ACC112 (cell line): ENCODE measurements around the gene HOXB7.
A peak's percentile ranks its signal among the peaks of the same experiment; 100 is the strongest.

Source experiments
- H2AFZ ChIP-seq: fragments of 200-600 bp; sonication (generic); one replicate; pipeline ENCODE4 v1.6.0; 2017; ENCODE audit warnings: antibody characterized with exemption, low read length; ENCODE audit not compliant: unreplicated experiment
- H3K27ac ChIP-seq: fragments of 200-600 bp; sonication (generic); 2 replicates; pipeline ENCODE4 v1.5.1; 2014; ENCODE audit warnings: low read depth, mild to moderate bottlenecking, antibody characterized with exemption, low read length, moderate library complexity
- H3K27me3 ChIP-seq: fragments of 200-600 bp; sonication (generic); 2 replicates; pipeline ENCODE4 v1.6.1; 2014; ENCODE audit warnings: mild to moderate bottlenecking, antibody characterized with exemption, low read length, moderate library complexity, mixed read lengths; ENCODE audit not compliant: insufficient read depth
- H3K36me3 ChIP-seq: fragments of 200-600 bp; sonication (generic); 2 replicates; pipeline ENCODE4 v1.6.1; 2016; ENCODE audit warnings: mild to moderate bottlenecking, antibody characterized with exemption, low read length, moderate library complexity, mixed read lengths; ENCODE audit not compliant: insufficient read depth
- H3K4me1 ChIP-seq: fragments of 200-600 bp; sonication (generic); one replicate; pipeline ENCODE4 v1.6.1; 2016; ENCODE audit warnings: low read length, mixed read lengths; ENCODE audit not compliant: insufficient read depth, unreplicated experiment, control insufficient read depth
- H3K4me3 ChIP-seq: fragments of 200-600 bp; sonication (generic); 2 replicates; pipeline ENCODE4 v1.5.1; 2014; ENCODE audit warnings: mild to moderate bottlenecking, low read depth, low read length
- H3K79me2 ChIP-seq: fragments of 200-600 bp; sonication (generic); one replicate; pipeline ENCODE4 v1.6.0; 2016; ENCODE audit warnings: low read length; ENCODE audit not compliant: control insufficient read depth, unreplicated experiment, insufficient read depth

Gene HOXB7

DNA sequence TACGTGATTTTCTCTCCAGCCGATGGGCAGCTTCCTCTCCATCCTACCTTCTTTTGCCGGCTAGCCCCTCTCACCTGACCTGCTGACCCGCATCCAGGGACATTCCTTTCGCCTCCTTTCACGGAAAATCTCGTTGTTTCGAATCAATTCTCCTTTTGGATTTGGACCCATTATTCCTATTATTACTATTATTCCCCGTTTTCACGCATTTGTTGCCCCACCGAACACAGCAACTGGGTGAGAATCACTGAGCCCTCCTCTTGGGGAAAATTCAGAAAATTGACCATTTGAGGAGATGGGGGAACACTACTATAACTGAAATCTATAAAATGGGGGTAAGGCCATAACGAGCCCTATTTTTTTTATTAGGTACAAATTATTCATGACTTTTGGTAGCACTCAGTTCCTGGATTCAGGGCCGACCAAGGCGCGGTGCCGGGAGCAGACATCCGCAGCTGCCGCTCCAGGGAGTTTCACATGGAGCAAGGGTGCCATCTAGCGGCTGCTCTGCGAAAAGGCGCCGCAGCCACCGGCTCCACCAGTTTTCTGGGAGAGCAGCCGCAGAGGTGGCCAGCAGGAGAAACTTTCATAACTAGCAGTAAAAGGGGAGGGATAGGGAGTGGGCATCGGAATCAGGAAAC lies 7.6 kb upstream of the HOXB7 start:
- Histone ChIP-seq H3K36me3 (no peaks in the 10 kb centered on the region), H3K27me3 (peaks cover 99% of the 10 kb centered on the region), H3K4me1 (no peaks in the 10 kb centered on the region), H3K4me3 (no peak overlapping the region), H3K27ac (no peak overlapping the region), H2AFZ (no peak overlapping the region), H3K79me2 (no peaks in the 10 kb centered on the region)

GRCh38 chr17:48617471-48618255 lies 6.8 kb upstream of the HOXB7 start:
- Histone ChIP-seq H3K27ac (no peak overlapping the region), H3K36me3 (no peaks in the 10 kb centered on the region), H2AFZ (no peak overlapping the region), H3K79me2 (no peaks in the 10 kb centered on the region), H3K27me3 (peaks cover 99% of the 10 kb centered on the region), H3K4me3 (no peak overlapping the region), H3K4me1 (no peaks in the 10 kb centered on the region)

GRCh38 chr17:48616717-48617470 lies 6.1 kb upstream of the HOXB7 start:
- Histone ChIP-seq H2AFZ (no peak overlapping the region), H3K79me2 (no peaks in the 10 kb centered on the region), H3K4me1 (no peaks in the 10 kb centered on the region), H3K27ac (no peak overlapping the region), H3K27me3 (peaks cover 99% of the 10 kb centered on the region), H3K36me3 (no peaks in the 10 kb centered on the region), H3K4me3 (no peak overlapping the region)

- peaks cover 99% of the 10 kb centered on the region for H3K27me3 ChIP-seq
- no peak overlapping the region for H3K27ac ChIP-seq
- H3K36me3 ChIP-seq: no peaks in the 10 kb centered on the region
- no peak overlapping the region for H3K4me3 ChIP-seq
- no peaks in the 10 kb centered on the region for H3K79me2 ChIP-seq
- H3K4me1 ChIP-seq: no peaks in the 10 kb centered on the region
- no peak overlapping the region for H2AFZ ChIP-seq
These were observed 5.3 kb upstream of the HOXB7 start for GRCh38 chr17:48615963-48616716.

- Histone ChIP-seq H3K36me3 (no peaks in the 10 kb centered on the region), H3K79me2 (no peaks in the 10 kb centered on the region), H3K4me3 (no peak within 1 kb of the TSS), H3K4me1 (no peaks in the 10 kb centered on the region), H3K27me3 (peaks cover 99% of the 10 kb centered on the region), H2AFZ (no peak within 1 kb of the TSS), H3K27ac (no peak within 1 kb of the TSS)
These were observed 4.5 kb upstream of the HOXB7 start, which contains the start of gene HOXB8 for GRCh38 chr17:48615047-48615962. HOXB8 (minus strand) TSS chr17:48615292; CDS start chr17:48614704, 588 bp downstream.

DNA sequence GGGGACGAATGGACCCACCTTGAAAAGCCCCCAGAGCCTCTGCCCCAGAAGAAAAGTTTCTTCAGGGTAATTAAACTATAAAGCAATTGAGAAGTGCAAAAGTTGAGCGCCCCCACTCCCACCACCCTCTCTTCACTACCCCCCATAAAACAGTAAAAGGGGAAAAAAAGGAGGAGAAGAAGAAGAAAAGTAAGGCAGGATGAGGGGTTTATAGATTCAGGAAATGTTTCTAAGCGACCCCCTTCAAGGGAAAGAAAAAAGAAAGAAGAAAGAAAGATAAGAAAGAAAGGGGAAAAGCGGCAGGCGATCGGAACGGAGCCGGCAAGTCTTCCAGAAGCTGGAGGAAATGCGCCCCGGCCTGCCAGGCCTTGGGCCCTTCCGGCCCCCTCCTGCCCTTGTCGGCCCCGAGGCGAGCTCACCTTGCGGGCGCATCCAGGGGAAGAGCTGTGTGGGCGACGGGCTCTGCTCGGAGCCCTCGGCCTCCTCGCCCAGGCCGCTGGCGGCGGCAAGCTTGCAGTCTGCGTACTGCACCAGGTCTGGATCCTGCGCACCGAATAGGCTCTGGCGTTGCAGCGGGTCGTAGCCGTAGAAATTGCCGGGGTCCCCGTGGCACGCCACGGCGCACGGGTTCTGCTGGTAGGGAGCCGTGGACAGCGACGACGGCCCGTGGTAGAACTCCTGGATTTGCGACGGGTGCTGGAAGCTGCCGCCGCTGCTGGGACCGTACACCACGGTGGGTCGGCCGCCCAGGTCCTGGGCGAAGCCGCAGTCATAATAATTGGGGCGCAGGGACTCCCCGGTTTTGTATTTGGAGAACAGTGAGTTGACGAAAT lies 3.3 kb upstream of the HOXB7 start:
- H3K36me3 ChIP-seq: no peaks in the 10 kb centered on the region
- H3K27me3 ChIP-seq: peaks cover 99% of the 10 kb centered on the region
- H3K27ac ChIP-seq: no peak overlapping the region
- no peaks in the 10 kb centered on the region for H3K4me1 ChIP-seq
- H3K79me2 ChIP-seq: no peaks in the 10 kb centered on the region
- H2AFZ ChIP-seq: no peak overlapping the region
- H3K4me3 ChIP-seq: no peak overlapping the region

GRCh38 chr17:48612854-48613691 lies 2.3 kb upstream of the HOXB7 start:
- Histone ChIP-seq H3K36me3 (no peaks in the 10 kb centered on the region), H3K4me3 (peak overlapping the region; percentile 25; the same call in 1 of the 2 replicates), H3K27me3 (peaks cover 99% of the 10 kb centered on the region), H3K27ac (no peak overlapping the region), H2AFZ (no peak overlapping the region), H3K4me1 (no peaks in the 10 kb centered on the region), H3K79me2 (no peaks in the 10 kb centered on the region)

DNA sequence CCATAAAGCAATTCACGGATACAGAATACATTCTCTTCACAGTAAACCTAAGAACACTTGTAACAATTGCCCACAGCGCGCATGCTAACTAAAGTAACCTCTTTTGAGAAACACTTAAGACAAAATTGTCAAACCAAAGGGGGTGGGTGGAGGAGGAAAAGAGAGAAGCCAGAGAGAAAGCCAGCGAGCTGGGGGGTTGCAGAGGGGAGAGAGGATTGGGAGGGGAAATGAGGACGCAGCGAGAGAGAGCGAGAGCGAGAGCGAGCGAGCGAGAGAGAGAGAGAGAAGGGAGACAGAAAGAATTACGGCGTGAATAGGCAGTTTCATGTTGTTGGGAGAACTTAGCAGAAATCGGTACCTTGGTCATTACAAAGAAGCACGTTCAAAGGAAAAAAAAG lies 1.6 kb upstream of the HOXB7 start:
- no peak overlapping the region for H2AFZ ChIP-seq
- no peak overlapping the region for H3K4me3 ChIP-seq
- no peaks in the 10 kb centered on the region for H3K79me2 ChIP-seq
- peaks cover 98% of the 10 kb centered on the region for H3K27me3 ChIP-seq
- no peaks in the 10 kb centered on the region for H3K36me3 ChIP-seq
- no peak overlapping the region for H3K27ac ChIP-seq
- H3K4me1 ChIP-seq: no peaks in the 10 kb centered on the region
